Measurements from ENCODE around the gene GMFB.

GMFB gene

GRCh38 chr14:54480830-54481562, 7.8 kb downstream of the GMFB start:
- 100% methylated on average over 2 of the region's 4 CpGs for whole genome bisulfite sequencing, 2 experiments (ENCODE audit: insufficient coverage in 2 of 2)
- Histone ChIP-seq H3K27ac (ENCODE audit: low read depth, low read length, severe bottlenecking) (no peak overlapping the region), H3K4me3 (ENCODE audit: extremely low read depth, insufficient read depth, low read length, poor library complexity, severe bottlenecking) (no peak overlapping the region), H3K36me3 (ENCODE audit: control insufficient read depth, insufficient read depth, low read length) (peaks cover 53% of the 10 kb centered on the region), H3K9me3 (ENCODE audit: control insufficient read depth, low read length) (no peaks in the 10 kb centered on the region), H3K4me1 (ENCODE audit: control insufficient read depth, insufficient read depth, low read length, poor library complexity, severe bottlenecking) (no peaks in the 10 kb centered on the region)

GRCh38 chr14:54478636-54479215, 10.1 kb downstream of the GMFB start:
- peaks cover 57% of the 10 kb centered on the region for H3K36me3 ChIP-seq (ENCODE audit: control insufficient read depth, insufficient read depth, low read length)
- no peaks in the 10 kb centered on the region for H3K9me3 ChIP-seq (ENCODE audit: control insufficient read depth, low read length)
- H3K27ac ChIP-seq (ENCODE audit: low read depth, low read length, severe bottlenecking): peak overlapping the region; percentile 70
- no peaks in the 10 kb centered on the region for H3K4me1 ChIP-seq (ENCODE audit: control insufficient read depth, insufficient read depth, low read length, poor library complexity, severe bottlenecking)
- 90 to 100% methylated on average over 1 to 2 of the region's 3 CpGs for WGBS, 2 experiments (ENCODE audit: insufficient coverage in 2 of 2)
- no peak overlapping the region for H3K4me3 ChIP-seq (ENCODE audit: extremely low read depth, insufficient read depth, low read length, poor library complexity, severe bottlenecking)

GRCh38 chr14:54475911-54476310, 12.9 kb downstream of the GMFB start:
- WGBS, 2 experiments (ENCODE audit: insufficient coverage in 2 of 2): 100% methylated on average over 1 to 3 of the region's 4 CpGs
- H3K4me1 ChIP-seq (ENCODE audit: control insufficient read depth, insufficient read depth, low read length, poor library complexity, severe bottlenecking): no peaks in the 10 kb centered on the region
- no peak overlapping the region for H3K27ac ChIP-seq (ENCODE audit: low read depth, low read length, severe bottlenecking)
- no peaks in the 10 kb centered on the region for H3K9me3 ChIP-seq (ENCODE audit: control insufficient read depth, low read length)
- no peak overlapping the region for H3K4me3 ChIP-seq (ENCODE audit: extremely low read depth, insufficient read depth, low read length, poor library complexity, severe bottlenecking)
- peaks cover 41% of the 10 kb centered on the region for H3K36me3 ChIP-seq (ENCODE audit: control insufficient read depth, insufficient read depth, low read length)

- WGBS, 2 experiments (ENCODE audit: insufficient coverage in 2 of 2): 100% methylated on average over 2 of the region's 4 CpGs
- peaks cover 37% of the 10 kb centered on the region for H3K36me3 ChIP-seq (ENCODE audit: control insufficient read depth, insufficient read depth, low read length)
- H3K4me1 ChIP-seq (ENCODE audit: control insufficient read depth, insufficient read depth, low read length, poor library complexity, severe bottlenecking): no peaks in the 10 kb centered on the region
- H3K27ac ChIP-seq (ENCODE audit: low read depth, low read length, severe bottlenecking): no peak overlapping the region
- H3K9me3 ChIP-seq (ENCODE audit: control insufficient read depth, low read length): no peaks in the 10 kb centered on the region
- H3K4me3 ChIP-seq (ENCODE audit: extremely low read depth, insufficient read depth, low read length, poor library complexity, severe bottlenecking): no peak overlapping the region
Measured at GRCh38 chr14:54475187-54475899, 13.4 kb downstream of the GMFB start.

GRCh38 chr14:54474232-54474793, 14.5 kb downstream of the GMFB start:
- Histone ChIP-seq H3K27ac (ENCODE audit: low read depth, low read length, severe bottlenecking) (no peak overlapping the region), H3K36me3 (ENCODE audit: control insufficient read depth, insufficient read depth, low read length) (peaks cover 34% of the 10 kb centered on the region), H3K4me3 (ENCODE audit: extremely low read depth, insufficient read depth, low read length, poor library complexity, severe bottlenecking) (no peak overlapping the region), H3K4me1 (ENCODE audit: control insufficient read depth, insufficient read depth, low read length, poor library complexity, severe bottlenecking) (no peaks in the 10 kb centered on the region), H3K9me3 (ENCODE audit: control insufficient read depth, low read length) (no peaks in the 10 kb centered on the region)
- 93% methylated on average over 1 of the region's 2 CpGs; no CpG with 5 or more reads in 1 of the 2 experiments for WGBS, 2 experiments (ENCODE audit: insufficient coverage in 2 of 2)

- peaks cover 25% of the 10 kb centered on the region for H3K36me3 ChIP-seq (ENCODE audit: control insufficient read depth, insufficient read depth, low read length)
- no peak overlapping the region for H3K27ac ChIP-seq (ENCODE audit: low read depth, low read length, severe bottlenecking)
- H3K9me3 ChIP-seq (ENCODE audit: control insufficient read depth, low read length): peaks cover 7% of the 10 kb centered on the region
- WGBS, 2 experiments (ENCODE audit: insufficient coverage in 2 of 2): 100% methylated on average over 3 of the region's 4 CpGs; no CpG with 5 or more reads in 1 of the 2 experiments
- H3K4me1 ChIP-seq (ENCODE audit: control insufficient read depth, insufficient read depth, low read length, poor library complexity, severe bottlenecking): no peaks in the 10 kb centered on the region
- H3K4me3 ChIP-seq (ENCODE audit: extremely low read depth, insufficient read depth, low read length, poor library complexity, severe bottlenecking): no peak overlapping the region
Measured at GRCh38 chr14:54472315-54472714, 16.5 kb downstream of the GMFB start.

- Histone ChIP-seq H3K4me3 (ENCODE audit: extremely low read depth, insufficient read depth, low read length, poor library complexity, severe bottlenecking) (no peak overlapping the region), H3K9me3 (ENCODE audit: control insufficient read depth, low read length) (peaks cover 14% of the 10 kb centered on the region), H3K27ac (ENCODE audit: low read depth, low read length, severe bottlenecking) (no peak overlapping the region), H3K36me3 (ENCODE audit: control insufficient read depth, insufficient read depth, low read length) (peaks cover 25% of the 10 kb centered on the region), H3K4me1 (ENCODE audit: control insufficient read depth, insufficient read depth, low read length, poor library complexity, severe bottlenecking) (no peaks in the 10 kb centered on the region)
- WGBS, 2 experiments (ENCODE audit: insufficient coverage in 2 of 2): 93 to 95% methylated on average over 3 to 4 of the region's 4 CpGs
Measured at GRCh38 chr14:54471641-54472040, 17.1 kb downstream of the GMFB start.

GRCh38 chr14:54470701-54471100, 18.1 kb downstream of the GMFB start:
- Histone ChIP-seq H3K9me3 (ENCODE audit: control insufficient read depth, low read length) (peaks cover 15% of the 10 kb centered on the region), H3K36me3 (ENCODE audit: control insufficient read depth, insufficient read depth, low read length) (peaks cover 17% of the 10 kb centered on the region), H3K4me3 (ENCODE audit: extremely low read depth, insufficient read depth, low read length, poor library complexity, severe bottlenecking) (no peak overlapping the region), H3K4me1 (ENCODE audit: control insufficient read depth, insufficient read depth, low read length, poor library complexity, severe bottlenecking) (no peaks in the 10 kb centered on the region), H3K27ac (ENCODE audit: low read depth, low read length, severe bottlenecking) (no peak overlapping the region)
- 87 to 100% methylated on average over 1 to 2 of the region's 4 CpGs for WGBS, 2 experiments (ENCODE audit: insufficient coverage in 2 of 2)

GRCh38 chr14:54467280-54467679, 21.5 kb downstream of the GMFB start:
- H3K9me3 ChIP-seq (ENCODE audit: control insufficient read depth, low read length): peaks cover 15% of the 10 kb centered on the region
- H3K36me3 ChIP-seq (ENCODE audit: control insufficient read depth, insufficient read depth, low read length): peaks cover 8% of the 10 kb centered on the region
- H3K4me3 ChIP-seq (ENCODE audit: extremely low read depth, insufficient read depth, low read length, poor library complexity, severe bottlenecking): no peak overlapping the region
- H3K27ac ChIP-seq (ENCODE audit: low read depth, low read length, severe bottlenecking): no peak overlapping the region
- no peaks in the 10 kb centered on the region for H3K4me1 ChIP-seq (ENCODE audit: control insufficient read depth, insufficient read depth, low read length, poor library complexity, severe bottlenecking)

GRCh38 chr14:54465654-54466053, 23.1 kb downstream of the GMFB start:
- WGBS, 2 experiments (ENCODE audit: insufficient coverage in 2 of 2): 71 to 75% methylated on average over 1 of the region's 4 CpGs
- peaks cover 4% of the 10 kb centered on the region for H3K36me3 ChIP-seq (ENCODE audit: control insufficient read depth, insufficient read depth, low read length)
- peaks cover 15% of the 10 kb centered on the region for H3K9me3 ChIP-seq (ENCODE audit: control insufficient read depth, low read length)
- H3K4me1 ChIP-seq (ENCODE audit: control insufficient read depth, insufficient read depth, low read length, poor library complexity, severe bottlenecking): no peaks in the 10 kb centered on the region
- H3K27ac ChIP-seq (ENCODE audit: low read depth, low read length, severe bottlenecking): no peak overlapping the region
- no peak overlapping the region for H3K4me3 ChIP-seq (ENCODE audit: extremely low read depth, insufficient read depth, low read length, poor library complexity, severe bottlenecking)

Measured in mesodermal cell (in vitro differentiated cells).